Mesenteric fat pad (tissue), 1 donor: Measurements from ENCODE around the gene RARB. TPM values are rescaled to one million over a fixed set of nuclear protein-coding genes. Genes with fewer than 3 reads are reported as not detected.

Source experiments
- DNase-seq: peaks from one replicate; pipeline ENCODE4 v3.0.0-alpha.2; 2020; ENCODE audit warnings: low spot score
- total RNA-seq: library from RNA; stranded (reverse); fragmentation: NEBNext Ultra II Directional; extraction: Animal tissue kit (Norgen Biotek cat#: 25700); gene quantifications from one replicate; pipeline ENCODE4 v1.2.1, GENCODE V29; 2021
- donor health status: DM: yes; HTN: yes; CAD: no.

RARB gene
- total RNA-seq, 1 donor from 2014 or later = 4.8 TPM

- no peak for DNase-seq
These were observed 19.2 kb downstream of the RARB start for GRCh38 chr3:25447285-25447684.

GRCh38 chr3:25447925-25448324 is 19.9 kb downstream of the RARB start:
- DNase-seq = no peak

GRCh38 chr3:25448750-25449692 is 21.0 kb downstream of the RARB start:
- DNase-seq = no peak

GRCh38 chr3:25449857-25450256 is 21.8 kb downstream of the RARB start:
- DNase-seq = no peak

DNA sequence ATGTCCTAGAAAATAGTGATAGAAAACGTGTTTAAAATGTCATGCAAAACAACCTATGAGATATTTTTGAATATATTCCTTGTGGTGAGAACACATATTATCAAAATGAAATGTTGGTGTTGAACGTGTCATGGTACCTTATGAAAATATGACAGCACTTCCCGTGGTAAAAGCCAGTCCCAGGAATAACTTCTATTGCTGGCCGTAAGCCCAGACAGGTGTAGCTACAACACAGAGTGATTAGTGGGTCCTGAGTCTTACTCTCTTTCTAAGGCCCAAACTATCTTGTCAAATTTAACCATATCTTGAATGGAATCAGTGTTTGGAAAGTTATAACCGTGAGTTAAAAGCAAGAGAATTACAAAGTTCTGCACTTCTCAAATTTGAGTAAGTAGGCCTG is 24.1 kb downstream of the RARB start:
- no peak for DNase-seq

DNA sequence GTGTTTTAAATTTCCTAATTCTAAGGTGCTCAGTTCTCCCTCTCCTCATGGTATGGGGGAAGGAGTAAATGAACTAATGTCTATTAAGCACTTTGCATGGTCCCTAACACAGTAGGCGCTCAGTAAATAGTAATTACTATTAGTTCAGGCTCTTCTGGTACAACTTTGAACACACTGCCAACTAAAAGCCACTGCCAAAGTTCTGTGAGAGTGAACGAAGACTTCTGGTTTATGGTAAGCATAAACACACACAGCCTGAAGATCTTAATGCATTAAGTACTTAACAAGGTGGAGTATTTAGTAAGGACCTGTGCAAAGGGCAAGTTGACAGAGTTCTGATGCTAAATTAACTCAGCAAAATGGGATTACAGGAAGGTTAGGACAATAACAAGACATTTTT is 24.7 kb downstream of the RARB start:
- DNase-seq = no peak

- DNase-seq = no peak
These were observed 25.5 kb downstream of the RARB start for GRCh38 chr3:25453619-25454004.

GRCh38 chr3:25454005-25454927 is 26.2 kb downstream of the RARB start:
- DNase-seq = no peak

DNA sequence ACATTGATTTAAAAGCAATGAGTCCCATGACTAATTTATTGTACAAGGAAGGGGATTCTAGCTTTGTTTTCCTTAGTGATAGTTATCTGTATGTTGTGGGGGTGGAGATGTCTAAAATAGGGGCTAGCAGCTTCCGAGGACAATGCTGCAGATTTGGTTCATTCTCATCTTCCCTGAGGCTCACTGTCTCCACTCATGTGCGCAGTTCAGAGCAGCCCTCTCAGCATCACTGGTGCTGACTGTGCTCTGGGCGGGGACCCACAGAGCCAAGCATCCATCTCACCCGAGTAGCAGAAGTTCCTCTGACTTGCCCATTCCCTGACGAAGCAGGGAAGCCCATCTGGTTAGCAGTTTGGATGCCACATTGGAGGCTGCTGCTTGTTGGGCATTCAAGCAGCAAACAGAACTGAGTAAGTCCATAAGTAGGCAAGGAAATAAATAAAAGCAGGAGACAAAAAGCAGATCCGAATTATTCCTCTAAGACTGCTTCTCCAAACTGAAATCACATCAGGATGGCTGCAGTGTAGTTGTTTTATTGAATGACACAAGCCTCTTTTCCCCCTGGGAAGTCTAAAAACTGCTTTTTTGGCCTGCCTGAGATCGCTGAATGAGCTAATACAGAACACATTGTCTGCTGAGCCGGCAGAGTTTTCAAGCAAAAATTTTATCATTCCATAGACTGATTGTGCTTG is 27.5 kb downstream of the RARB start:
- DNase-seq = no peak

GRCh38 chr3:25456723-25457670 is 28.9 kb downstream of the RARB start:
- no peak for DNase-seq

DNA sequence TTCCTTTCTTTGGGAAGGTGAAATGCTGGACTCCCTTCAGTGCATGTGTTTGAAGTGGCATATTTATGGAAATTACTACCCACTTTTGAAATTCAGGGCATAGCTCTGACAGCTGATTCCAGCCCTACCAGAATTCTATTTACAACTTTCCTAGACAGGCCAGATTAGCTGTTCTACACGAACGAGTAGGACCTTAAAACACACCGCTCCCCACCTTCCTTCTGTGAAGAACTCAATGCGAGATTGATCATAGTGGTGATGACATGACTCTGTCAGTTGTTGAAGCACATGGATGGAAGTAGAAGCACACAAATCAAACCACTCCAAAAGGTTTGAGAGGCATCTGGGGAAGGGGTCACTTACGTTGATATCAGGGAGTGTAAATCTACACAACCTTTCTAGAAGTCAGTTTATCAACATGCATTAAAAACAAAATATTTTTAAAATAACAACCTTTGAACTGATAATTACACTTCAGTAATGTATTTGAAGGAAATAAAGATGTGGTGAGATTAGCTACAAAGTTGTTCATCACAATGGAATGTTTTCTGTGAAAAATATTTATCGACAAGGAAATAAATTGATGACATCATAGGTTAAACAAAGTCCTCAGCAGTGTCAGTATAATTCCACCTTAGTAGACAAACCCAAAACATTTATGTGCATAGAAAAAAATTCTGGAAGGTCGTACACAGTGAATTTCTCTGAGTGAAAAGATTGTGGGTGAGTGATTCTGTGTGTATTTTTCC is 29.8 kb downstream of the RARB start:
- DNase-seq = no peak

- no peak for DNase-seq
These were observed 30.4 kb downstream of the RARB start for GRCh38 chr3:25458420-25458814.

- DNase-seq = no peak
These were observed 32.7 kb downstream of the RARB start for GRCh38 chr3:25460751-25461150.

DNA sequence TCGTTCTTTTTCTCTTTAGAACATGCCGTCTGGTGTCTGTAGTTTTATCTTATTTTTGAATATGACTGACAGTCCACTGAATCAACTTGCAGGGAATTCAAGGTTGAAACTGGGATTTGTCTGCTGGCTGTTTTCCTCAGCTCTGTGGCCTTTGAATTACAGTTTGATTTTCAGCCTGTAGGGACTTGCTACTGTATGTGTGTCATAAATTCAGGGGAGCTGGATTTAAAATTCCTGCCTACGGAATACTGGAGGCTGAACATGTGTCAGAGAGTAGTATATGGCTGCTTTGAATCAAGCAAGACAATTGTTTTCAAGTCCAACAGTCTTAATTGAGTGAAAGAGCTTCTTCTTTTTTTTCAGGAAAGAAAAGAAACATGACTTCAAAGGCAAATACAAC is 33.9 kb downstream of the RARB start:
- DNase-seq = no peak

DNA sequence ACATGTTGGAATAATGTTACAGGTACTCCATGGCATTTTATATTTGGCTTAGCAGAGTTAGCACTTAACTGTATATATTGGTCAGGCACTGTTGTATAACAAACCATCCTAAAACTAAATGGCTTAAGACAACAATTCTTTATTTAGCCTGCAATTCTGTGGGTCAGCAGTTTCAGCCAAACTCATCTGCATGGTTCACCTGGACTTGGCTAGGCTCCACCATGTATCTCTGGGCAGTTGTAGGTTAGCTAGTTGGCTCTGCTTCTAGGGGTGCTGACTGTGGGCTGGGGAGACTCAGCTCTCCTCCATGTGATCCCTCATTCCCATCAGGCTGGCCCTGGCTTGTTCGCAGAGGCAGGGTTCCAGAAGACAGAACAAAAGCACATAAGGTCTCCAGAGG is 34.4 kb downstream of the RARB start:
- no peak for DNase-seq

- DNase-seq = no peak
These were observed 35.9 kb downstream of the RARB start for GRCh38 chr3:25463836-25464418.

GRCh38 chr3:25465266-25465860 is 37.3 kb downstream of the RARB start:
- no peak for DNase-seq

GRCh38 chr3:25468866-25469319 is 40.8 kb downstream of the RARB start:
- no peak for DNase-seq

DNA sequence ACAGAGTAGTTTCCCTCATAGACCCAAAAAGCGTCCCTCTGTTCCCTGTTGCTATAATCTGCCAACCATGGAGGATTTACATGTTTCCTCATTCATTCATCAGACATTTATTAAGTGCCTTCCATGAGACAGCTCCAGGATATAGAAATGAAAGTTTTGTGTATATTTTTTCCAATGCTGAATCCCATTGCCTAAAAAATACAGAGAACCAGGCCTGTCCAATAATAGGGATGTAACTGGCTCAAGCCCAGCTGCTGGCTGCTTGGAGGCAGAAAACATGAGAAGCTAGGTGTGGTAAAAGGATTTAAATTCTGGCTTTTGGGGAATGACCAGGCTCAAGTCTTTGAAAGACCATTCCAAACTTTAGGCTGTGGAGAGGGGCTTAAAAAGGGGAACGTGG is 41.5 kb downstream of the RARB start:
- no peak for DNase-seq
